ENCODE measurements around the gene GFOD1. TPM values are rescaled to one million over a fixed set of nuclear protein-coding genes. Genes with fewer than 3 reads are reported as not detected.

GFOD1 gene
- total RNA-seq, 1 donor from 2014 or later: 16.3 TPM

DNA sequence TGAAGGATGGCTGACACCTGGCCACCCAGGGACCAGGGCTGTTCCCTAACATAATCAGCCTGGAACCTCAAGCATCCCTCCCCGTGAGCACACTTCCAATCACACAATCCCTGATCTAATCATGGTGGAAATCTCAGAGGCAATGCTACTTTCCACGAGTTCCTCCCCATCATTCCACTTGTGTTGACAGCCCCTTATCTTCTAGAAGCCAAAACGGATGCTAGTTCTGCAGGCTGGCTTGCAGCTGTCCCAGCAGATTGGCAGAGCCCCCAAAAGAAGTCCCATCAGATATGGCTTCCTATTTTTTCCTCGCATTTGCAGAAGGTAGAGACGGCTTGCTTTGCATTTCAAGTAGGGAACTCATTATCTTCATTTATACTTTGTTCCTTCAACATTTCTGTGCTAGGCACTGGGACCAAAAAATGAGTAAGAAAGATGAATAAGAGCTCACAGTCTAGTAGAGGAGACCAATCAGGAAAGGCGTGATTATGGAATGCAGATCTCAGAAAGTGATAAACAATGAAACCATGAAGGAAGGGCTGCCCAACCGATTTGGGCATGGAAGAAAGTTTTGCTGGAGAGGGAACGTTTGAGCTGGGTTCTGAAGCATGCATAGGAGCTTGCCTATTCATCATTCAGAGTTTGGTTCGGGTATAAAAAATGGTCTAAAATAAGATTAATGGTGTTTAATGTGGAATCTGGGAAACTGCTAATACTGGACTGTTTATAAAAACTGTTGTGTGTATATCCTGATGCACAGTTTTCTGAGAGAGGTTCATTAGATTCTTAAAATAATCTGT is 114.5 kb downstream of the GFOD1 start:
- intact Hi-C loops (cut with DNase I): no loop called here
- no peak for DNase-seq (ENCODE audit: low spot score)
- no peak for ATAC-seq

DNA sequence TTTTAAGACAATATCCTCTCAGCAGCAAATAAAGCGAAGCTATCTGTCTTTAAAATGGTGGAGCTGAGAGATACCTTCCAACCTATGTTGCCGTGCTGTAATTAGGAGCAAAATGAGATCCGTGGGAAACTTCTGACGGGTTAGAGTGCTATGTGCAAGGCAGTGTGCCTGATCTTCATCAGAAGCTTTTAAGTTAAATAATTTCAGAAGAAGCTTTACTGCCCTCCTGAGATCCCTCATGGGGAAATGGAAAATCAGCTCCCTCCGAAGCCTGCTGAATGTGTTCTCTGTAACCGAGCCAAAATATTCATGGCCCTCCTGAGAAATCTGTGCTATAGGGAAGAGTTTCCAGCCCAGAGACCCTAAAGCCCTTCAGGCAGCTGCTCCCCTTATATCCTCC is 115.3 kb downstream of the GFOD1 start:
- no peak for DNase-seq (ENCODE audit: low spot score)
- no peak for ATAC-seq
- intact Hi-C loops (cut with DNase I): no loop called here

DNA sequence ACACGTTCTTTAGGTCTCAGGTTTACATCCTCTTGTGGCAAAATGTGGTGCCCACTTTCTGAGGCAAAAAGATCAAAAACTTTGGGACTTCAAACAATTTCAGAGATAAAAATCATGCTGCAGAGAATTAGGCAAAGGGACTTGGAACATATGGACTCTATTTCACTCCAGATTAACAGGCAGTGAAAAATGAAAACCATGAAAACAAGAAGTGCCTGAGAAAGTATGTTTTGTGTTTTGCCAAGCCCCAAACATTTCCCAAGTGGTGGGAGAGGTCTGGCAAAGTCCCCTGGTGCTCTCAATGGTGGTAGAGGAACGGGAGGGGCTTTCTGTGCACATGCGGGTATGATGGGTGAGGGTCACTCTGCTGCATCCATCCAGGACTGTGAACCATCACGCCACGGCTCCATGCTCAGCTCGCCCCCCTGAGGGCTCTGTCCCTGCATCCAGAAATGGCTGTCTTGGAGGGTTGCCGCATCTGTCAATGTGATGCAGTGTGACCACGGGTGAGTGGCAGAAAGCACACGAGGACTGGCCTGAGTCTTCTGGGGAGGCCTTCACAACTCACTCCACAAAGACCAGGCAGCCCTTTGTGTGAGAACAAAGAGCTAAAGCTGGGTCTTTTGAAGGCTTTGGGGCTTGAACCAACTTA is 115.9 kb downstream of the GFOD1 start:
- intact Hi-C loops (cut with DNase I): no loop called here

DNA sequence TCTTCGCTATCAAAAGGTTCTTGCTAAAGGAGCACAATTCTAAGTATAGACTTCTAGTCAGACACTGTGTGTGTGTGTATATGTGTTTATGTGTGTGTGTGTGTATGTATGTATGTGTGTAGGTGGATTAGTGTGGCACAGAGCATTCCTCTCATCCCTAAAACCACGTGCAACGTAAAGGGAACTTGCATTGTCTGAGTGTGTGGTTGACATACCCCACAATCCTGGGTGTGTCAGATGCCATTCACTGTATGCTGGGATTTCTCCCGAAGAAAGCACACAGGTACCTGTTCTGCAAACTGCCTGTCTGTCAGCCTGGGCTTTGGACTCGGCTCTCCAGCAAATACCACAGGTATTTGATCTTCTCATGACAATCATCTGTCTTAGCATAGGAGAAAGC is 116.8 kb downstream of the GFOD1 start:
- ATAC-seq (no peak), DNase-seq (ENCODE audit: low spot score) (no peak)
- intact Hi-C loops (cut with DNase I): no loop called here

More for the DNA sequence above, 115.9 kb downstream of the GFOD1 start:
- ATAC-seq (no peak), DNase-seq (ENCODE audit: low spot score) (no peak)

DNA sequence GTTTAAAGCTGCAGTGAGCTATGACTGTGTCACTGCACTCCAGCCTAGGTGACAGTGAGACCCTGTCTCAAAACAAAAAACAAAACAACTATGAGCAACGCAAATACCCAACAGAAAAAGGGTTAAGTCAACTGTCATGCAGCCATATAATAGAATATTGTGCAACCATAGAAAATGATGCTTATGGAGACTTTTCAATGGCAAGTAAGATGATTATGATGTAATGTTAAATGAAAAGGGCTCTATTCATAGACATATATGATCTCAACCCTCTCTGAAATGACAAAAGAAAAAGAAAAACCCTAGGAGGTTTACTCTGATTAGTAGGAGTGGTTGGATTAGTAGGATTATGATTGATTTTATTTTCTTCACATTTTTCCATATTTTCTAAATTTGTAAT is 117.8 kb downstream of the GFOD1 start:
- intact Hi-C loops (cut with DNase I): no loop called here
- DNase-seq (ENCODE audit: low spot score) (no peak), ATAC-seq (no peak)

DNA sequence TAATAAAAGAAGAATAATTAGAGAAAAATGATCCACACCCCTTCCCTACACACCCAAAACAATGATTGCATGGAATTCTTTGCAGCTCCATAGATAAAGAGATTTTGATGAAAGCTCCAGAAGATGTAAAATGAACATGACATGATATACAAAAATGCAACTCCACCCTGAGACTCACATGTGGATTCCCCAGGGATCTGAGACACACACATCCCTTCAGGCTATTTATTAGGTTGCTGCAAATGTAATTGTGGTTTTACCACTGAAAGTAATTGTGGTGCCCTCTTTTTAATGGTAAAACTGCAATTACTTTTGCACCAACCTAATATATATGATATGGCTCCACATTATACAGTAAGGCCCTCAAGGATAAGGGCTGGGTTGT is 118.7 kb downstream of the GFOD1 start:
- intact Hi-C loops (cut with DNase I): no loop called here
- ATAC-seq (no peak), DNase-seq (ENCODE audit: low spot score) (no peak)

DNA sequence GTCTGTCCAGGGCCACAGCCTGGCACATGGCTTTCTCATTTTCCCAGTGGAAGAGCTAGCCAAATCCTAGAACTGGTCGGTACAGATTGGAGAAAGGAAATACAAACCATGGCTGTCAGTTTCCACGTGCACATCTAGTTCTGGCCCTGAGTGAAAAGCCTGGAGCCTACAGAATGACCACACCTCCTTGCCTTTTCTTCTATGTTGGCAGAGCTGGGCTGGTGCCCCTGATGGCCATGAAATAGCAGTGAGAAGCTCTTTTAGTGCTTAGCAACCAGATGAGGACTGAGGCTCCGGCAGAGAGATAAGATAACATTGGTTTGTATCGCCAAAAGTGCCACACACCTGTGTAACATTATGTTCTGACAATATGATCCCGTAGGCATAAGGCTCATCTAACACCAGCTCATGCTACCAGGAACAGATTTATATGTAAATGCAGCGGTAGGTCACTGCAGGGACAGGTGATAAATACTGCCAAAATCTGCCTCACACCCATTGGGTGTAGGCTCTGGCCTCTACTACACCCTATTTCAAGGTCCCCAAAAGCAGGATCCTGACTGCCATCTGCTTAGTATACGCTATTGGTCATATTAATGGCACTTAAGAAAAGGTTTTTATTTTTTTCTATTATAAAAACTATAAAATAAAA is 119.2 kb downstream of the GFOD1 start:
- ATAC-seq (no peak), DNase-seq (ENCODE audit: low spot score) (no peak)
- intact Hi-C loops (cut with DNase I): no loop called here

DNA sequence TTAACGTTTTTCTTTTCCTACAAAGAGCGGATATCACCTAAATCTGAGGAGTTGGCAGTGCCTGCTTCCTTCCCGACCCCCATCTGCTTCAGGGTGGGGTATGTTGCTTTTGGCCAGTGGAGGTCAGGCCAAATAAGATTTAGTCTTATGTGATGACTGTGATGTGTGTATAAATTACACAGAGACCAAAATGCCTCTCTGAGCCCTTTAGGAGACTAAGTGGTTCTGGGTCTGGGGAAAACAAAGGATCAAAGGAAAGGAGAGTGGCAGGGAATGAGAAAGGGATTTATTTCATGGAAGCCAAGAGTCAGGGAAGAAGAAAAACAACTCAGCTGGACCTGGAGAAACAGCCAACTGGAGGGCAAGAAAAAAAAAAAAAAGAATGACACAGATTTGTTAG is 120.0 kb downstream of the GFOD1 start:
- DNase-seq (ENCODE audit: low spot score): no peak
- intact Hi-C loops (cut with DNase I): no loop called here
- ATAC-seq: no peak

DNA sequence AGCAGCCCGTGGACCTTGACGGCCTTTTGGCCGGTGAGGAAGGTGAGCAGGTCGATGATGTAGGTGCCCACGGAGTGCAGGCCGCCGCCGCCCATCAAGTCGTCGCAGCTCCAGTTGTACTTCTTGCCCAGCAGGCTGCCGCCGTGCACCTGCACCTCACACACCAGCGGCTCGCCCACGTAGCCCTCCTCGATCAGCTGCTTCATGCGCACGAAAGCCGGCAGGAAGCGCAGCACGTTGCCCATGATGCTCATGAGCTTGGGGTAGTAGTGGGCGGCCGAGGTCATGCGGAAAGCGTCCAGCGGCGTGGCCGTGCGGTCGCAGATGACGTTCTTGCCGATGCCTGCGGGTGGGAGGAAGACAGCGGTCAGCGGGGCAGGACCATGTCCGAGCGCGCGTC is 122.1 kb downstream of the GFOD1 start:
- intact Hi-C loops (cut with DNase I): no loop called here
- ATAC-seq (no peak), DNase-seq (ENCODE audit: low spot score) (no peak)

DNA sequence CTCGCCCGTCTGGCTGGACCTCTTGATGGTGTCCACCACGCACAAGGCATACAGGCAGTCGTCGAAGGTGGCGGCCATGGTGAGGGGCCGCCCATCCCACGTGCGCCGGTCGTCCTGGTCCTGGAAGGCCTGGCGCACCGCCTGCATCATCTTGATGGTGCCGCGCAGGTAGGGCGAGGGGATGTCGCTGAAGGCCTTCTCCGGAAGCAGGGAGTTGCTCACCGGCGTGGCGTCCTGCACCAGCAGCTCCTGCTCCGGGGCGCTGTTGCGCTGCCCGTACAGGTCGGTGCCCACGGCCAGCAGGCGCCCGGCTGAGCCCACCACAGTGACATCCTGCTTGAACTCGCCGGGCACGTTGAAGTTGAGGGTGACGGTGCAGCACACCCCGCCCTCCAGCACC is 122.6 kb downstream of the GFOD1 start:
- ATAC-seq: no peak
- intact Hi-C loops (cut with DNase I): no loop called here
- no peak for DNase-seq (ENCODE audit: low spot score)

DNA sequence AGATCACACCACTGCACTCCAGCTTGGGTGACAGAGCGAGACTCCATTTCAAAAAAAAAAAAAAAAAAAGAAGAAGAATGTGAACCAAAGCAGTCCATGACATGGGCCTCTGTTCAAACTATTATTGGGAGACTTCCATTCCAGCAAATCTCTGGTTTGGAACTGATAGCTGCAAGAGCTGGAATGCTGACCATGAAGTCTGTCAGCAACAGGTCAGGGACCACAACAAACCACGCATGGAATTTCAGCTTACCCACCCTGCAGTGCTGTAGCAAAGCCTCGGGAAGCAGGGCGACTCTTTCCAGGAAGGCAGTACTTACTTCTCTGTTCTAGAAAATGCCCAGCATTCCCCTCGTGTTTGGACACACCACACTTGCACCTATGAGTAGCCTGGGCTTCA is 125.0 kb downstream of the GFOD1 start:
- no peak for DNase-seq (ENCODE audit: low spot score)
- no peak for ATAC-seq
- intact Hi-C loops (cut with DNase I): no loop called here

DNA sequence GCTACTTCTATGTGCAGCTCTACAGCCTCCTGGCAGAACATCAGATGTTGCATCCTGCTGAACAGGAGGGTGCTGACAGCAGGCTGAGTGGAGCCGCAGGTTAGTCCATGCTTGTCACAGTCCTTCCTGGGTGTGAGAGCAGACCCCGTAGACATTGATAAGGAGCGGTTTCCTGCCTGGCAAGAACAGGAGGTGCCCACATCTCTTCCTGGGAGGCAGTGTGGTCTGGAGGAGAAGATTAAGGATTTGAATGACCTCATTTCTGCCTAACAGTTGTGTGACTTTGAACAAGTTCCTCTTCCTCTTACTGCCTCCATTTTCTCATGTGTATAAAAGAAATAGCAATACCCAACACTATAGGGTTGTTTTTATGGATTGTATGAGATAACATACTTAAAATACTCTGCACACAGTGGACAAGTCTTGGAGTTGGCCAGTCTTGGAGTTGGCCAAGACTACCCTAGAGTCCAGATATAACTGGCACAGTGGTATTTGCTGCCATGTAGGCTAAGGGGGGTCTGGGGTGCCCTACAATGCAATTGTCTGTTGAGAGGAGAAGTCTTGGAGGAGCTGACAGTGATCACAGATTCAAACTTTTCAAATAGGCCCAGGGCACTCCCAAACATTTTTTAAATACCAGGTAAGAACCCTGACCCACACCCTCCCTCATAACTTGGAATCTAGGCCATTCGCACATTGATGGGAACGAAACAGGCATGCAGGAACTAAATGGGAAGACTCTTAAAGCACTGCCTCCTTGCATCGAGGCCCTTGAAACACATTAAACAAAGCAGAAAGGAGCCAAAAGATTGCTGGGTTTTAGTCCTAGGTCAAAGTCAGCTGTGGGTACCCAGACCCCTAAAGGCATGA is 126.5 kb downstream of the GFOD1 start:
- ATAC-seq (no peak), DNase-seq (ENCODE audit: low spot score) (no peak)
- intact Hi-C loops (cut with DNase I): no loop called here

DNA sequence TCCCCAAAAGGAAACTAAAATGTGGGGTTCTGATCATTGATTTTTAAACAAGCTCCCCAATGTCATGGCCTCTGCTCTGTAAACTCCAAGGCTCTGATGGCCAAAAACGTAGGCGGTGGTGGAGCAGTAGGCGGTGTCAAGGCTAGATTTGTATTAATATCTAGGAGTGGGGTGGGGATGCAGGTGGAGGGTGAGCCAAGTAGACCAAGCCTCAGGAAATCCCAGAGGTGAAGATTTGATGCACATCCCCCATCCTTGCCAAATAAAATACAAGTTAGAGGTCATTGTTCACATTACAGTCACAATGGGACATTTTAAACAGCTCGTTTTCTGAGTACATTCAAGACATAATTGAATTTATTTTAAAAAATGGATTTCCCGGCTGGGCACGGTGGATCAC is 128.1 kb downstream of the GFOD1 start:
- ATAC-seq (no peak), DNase-seq (ENCODE audit: low spot score) (no peak)
- intact Hi-C loops (cut with DNase I): no loop called here

DNA sequence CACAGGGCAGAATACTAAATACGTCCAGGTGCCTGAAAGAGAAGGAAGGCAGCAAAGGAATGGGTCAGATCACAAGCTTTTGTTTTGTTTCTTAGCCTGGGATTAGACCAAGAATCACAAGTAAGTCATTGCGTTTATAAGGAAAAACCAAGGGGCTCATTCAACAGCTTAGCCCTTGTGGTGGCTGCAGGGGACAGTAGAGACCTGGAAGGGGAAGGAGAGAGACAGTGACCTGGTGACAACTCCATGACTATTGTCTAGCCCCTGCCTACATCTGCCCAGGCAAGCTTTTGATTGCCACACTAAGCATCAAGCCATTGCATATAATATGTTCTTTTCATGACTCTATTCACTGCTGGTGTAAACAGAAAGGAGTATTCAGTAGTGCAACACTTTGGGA is 128.9 kb downstream of the GFOD1 start:
- no peak for ATAC-seq
- no peak for DNase-seq (ENCODE audit: low spot score)
- intact Hi-C loops (cut with DNase I): no loop called here

DNA sequence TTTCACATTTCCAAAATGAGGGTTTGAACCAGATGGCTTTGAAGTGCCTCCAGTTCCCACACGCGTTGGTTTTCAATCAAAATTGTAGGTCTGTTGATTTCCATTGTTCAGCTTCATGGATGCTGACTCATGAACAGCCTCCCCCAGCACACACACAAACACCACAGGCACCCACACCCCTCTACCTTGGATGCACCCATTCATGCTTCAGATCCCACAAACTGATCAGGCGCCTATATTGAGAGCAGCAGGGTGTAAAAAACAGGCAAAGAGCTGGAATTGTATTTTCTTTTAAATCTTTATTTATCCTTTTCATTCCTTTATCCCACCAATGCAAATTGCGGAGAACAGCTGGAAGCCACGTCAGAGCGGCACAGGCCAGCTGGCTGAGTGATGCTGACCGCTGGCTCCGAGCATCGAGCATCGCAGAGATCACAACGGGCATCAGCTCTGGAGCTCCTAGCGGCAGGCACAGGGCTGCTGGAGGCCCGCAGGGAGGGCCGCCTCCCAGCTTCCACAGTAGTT is 129.8 kb downstream of the GFOD1 start:
- no peak for DNase-seq (ENCODE audit: low spot score)
- intact Hi-C loops (cut with DNase I): no loop called here
- ATAC-seq: peak; percentile 69

DNA sequence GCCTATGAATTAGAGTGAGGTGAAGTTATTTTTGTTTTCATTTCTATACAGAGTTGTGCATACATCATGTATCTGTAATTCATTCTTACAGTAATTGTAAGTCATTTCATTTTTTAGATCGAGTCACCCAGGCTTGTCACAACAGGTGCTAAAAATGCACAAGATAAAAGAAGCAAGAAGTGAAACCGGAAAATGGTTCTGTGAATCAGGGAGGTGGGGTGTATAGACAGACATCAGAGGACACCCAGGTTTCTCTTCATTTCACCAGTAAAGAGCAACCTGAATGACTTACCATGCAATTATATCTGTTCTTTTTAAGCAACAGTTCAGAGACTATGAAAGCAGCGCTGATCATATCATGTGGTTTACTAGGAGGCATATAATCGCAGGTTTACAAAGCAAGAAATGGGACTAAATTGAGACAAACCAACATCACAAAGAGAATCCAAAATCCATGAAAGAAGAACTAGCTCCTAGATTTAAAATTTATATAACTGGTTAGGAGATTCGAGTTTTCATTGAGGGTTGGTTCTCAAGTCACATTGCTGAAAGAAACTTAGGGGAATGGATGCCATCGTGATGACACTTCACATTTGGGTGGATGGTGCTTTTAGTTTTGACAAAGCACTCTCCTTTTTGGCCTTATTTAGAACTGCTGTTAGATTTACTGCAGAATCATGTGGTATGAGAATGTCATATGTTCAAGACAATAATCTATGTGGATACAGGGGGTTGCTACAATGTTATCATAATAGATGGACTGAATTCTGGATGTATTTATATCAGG is 131.2 kb downstream of the GFOD1 start:
- intact Hi-C loops (cut with DNase I): no loop called here
- ATAC-seq (no peak), DNase-seq (ENCODE audit: low spot score) (no peak)

DNA sequence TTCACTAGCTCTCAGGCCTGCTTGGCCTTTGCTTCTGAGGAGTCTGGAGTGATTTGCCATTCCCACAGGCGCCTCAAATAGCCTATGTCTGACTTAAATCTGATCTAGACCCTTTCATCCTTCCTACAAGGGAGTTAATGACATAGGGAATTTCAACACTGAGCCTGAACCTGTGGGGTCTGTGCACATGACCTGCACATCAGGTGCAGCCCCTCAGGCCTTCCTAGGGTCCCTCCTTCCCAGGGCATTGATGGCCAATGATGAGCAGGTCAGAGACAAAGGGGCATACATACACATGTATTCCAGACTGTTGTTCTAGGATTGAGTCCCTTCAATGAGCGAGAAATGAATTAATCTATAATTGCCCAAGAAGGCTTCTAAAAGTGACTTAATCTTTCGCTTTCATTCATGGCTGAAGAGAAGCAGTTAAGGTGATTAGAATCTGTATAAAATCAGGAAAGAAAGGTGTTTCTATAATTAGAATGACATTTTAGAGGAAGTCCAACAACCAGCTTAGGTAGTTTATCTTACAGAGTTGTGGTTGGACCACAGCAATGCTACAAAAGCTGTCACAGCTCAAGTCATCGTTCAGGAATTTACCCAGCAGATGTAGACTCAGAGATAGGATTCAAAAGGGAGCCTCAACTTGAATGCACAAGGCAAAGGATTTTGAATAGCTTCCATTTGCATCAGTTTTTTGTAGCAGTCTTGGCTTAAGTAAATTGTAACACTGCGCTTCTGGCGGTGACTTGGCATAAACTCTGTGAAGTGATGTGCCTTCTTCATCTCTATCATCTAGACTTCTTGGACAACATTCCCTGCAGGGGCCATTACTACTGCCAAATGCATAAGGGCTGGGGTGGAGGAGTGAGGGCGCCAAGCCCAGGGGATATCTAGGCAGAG is 132.1 kb downstream of the GFOD1 start:
- intact Hi-C loops (cut with DNase I): no loop called here
- no peak for DNase-seq (ENCODE audit: low spot score)

More for the DNA sequence above, 132.1 kb downstream of the GFOD1 start:
- ATAC-seq: no peak
